Loucy (cell line): ENCODE measurements around the gene CHIT1.

Experiments used
- CTCF ChIP-seq: fragments of 200-600 bp; sonication (generic); conservative IDR thresholded peaks from 2 replicates; pipeline ENCODE4 v1.5.1; 2014; ENCODE audit warnings: mild to moderate bottlenecking, antibody characterized with exemption, low read length
- EZH2phosphoT487 ChIP-seq: fragments of 200-600 bp; IDR thresholded peaks from 2 replicates; pipeline ENCODE4 v1.6.1; 2018; ENCODE audit warnings: antibody characterized with exemption, mild to moderate bottlenecking, moderate library complexity, borderline replicate concordance

- TF ChIP-seq CTCF = no peak
- no peak for TF ChIP-seq EZH2phosphoT487
These were observed 14.6 kb downstream of the CHIT1 start for GRCh38 chr1:203214871-203215270.
